GM18858 (cell line): ENCODE data around the gene PROKR2.

ENCODE experiments used
- ATAC-seq: cut with Tn5 transposase; IDR thresholded peaks from one replicate; pipeline ENCODE4 v1.9.1; 2021; ENCODE audit not compliant: unreplicated experiment

Gene PROKR2

DNA sequence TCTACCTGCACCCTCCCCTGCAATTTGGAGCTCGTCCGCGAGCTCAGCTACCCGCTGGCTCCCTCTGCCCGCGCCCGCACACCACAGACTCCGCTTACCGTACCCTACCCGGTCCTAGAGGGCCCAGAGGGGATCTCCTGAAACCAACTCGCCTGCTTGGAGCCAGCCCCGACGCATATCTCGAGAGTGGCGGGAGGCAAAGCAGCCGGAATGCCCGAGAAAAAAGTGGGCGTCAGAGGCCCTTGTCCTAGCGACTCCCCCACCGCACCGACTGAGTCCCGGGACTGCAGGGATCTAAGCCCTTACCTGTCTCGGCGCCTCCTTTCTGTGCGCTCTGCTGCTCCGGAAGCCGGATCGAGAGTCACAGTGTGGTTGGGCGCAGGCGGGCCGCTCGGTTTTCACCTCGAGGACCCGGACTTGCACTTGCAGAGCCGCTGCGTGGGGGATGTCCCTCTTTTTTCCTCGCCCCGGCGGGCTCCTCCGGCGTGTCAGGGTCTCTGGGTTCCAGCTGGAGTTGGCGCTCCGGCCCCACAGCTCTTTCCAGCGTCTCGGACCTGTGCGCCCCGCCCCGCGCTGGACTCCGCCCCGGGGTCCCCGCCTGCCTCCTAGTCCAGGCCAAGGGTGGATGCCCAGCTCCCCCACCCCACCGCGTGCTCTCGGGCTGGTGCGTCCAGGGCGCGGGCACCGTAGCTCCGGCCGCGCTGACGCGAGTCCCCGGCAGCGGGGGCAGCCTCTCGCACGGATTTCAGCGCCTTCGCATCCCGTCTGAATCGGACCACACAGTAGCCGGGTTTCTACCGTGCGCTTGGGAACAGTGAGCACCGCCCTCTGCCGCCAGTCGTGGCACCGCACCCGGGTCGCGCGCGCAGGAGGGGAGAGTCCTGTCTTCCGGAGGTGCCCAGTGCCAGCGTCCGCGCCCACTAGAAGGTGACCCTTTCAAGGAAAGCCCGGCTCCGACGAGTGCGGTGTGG, at the start of gene PROKR2:
Gene PROKR2, minus strand, starts transcription at position 767 of the 971 bp plus-strand sequence. CDS start 2,585 bp downstream, outside the sequence.
- ATAC-seq = no peak

DNA sequence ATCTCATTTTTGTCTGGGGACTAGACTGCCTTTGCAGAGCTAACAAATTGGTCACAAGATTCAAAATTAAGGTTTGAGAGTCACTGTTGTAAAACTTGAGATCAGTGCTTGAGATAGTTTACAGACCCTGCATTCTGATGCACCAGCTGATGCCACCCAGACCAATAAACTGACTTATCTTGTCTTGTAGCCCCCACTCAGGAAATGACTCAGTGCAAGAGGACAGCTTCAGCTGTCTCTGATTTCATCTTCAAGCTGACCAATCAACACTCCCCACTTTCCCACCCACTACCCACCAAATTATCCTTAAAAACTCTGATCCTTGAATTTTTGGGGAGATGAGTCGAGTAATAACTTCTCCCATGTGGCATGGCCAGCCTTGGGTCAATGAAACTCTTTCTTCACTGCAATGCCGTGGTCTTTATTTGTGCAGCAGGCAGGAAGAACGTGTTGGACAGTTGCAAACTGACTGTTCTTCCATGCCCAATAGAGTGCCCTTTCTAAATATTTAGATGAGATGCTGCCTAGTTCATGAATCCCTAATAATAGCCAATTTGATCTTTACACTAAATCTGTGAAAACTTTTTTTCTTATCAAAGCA, 48.3 kb upstream of the PROKR2 start:
- no peak for ATAC-seq

DNA sequence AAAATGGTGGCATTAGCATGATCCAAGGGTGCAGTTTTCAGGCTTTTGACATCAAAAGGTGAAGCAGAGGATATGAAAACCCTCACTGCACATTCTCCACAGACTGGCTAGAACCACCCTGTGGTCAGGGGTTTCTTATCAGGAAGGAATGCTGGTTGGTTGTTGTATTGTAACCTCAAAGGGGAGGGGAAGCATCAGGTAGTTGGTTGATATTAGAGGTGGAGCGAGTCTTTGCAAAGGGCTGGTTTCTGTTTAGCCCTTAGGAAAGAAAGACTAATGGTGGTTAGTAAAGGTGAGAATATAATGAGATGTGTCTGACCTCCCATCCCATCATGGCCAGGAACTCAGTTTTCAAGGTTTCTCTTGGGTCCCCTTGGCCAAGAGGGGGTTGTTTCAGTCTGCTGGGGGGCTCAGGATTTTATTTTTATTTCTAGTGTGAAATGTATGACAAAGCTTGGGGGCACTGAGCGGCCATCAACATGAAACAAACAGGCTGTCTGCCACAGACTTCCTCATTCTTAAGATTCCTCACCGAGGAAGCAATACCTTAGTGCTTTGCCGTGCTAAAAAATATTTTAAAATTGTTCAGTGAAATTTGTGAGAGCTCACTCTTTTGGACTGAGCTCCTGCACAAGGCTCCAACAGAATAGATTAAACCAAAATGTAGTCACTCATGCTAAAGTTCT, 47.5 kb upstream of the PROKR2 start:
- no peak for ATAC-seq

DNA sequence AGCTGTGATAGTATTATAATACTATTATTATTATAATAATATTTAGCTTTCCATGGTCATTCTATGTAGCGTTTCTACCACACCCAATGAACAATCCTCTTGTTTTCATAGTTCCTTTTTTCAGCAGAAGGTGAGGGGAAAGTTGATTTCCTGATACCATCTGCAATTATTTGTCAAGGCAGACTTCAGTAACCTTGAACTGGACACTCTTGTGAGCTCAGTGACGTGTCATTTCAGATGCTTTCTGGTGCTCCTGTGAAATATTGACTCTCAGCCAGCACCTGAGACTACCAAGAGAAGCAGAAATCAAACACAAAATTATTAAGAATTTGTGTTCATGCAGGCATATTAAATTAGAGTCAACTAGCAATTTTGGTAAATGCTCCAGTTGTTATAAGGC, 46.0 kb upstream of the PROKR2 start:
- ATAC-seq = no peak

DNA sequence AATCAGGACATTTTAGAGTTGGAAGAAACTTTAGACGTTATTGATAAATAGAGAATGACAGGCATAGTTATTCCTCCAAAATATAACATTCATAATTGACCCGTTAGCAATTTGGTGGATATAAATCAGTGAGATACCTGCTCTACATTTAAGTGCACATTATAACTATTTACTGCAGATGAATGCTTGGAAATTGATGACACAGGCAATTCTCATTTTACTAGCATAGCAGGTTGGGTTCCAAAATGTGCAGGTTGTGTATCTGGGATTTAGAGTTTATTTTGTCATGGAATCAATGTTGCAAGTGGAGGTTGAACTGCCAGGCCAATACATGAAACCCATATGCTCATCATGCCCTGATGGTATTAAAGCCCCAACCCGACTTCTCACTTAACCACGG, 44.4 kb upstream of the PROKR2 start:
- no peak for ATAC-seq

DNA sequence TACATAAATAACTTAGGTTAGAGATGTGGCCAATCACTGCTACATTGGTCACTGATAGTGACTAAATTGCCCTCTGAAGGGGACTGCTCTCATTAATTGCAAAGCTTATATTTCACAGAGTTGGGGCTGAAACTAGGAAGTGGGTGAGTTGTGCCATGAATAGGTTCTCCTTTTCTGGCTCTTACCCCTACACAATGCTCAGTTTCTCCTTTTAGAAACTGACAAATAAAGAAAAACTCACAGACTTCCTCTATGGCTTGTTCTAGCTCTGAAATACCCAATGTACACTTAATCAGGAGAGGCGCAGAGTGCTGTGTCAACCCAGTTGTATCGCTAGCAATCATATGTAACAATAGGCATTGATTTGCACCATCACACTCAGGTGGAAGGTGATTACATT, 41.2 kb upstream of the PROKR2 start:
- no peak for ATAC-seq

DNA sequence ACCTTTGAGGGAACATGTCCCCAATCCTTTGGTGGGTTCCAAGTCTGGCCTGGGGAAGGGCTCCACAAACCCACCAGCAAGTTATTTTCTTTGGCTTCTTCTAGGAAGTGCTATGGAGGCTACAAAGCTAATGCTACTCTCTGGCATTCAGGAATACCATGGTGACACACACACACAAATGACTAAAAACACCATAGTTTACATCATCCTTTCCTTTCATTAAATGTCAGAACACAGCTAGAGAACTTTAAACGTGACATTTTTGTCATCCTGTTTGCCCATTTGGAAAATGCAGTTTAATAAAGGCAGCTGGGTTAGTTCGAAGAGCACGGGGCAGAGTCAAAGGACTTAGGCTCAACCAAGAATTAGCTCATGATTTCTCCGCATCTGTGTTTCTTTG, 40.2 kb upstream of the PROKR2 start:
- no peak for ATAC-seq

DNA sequence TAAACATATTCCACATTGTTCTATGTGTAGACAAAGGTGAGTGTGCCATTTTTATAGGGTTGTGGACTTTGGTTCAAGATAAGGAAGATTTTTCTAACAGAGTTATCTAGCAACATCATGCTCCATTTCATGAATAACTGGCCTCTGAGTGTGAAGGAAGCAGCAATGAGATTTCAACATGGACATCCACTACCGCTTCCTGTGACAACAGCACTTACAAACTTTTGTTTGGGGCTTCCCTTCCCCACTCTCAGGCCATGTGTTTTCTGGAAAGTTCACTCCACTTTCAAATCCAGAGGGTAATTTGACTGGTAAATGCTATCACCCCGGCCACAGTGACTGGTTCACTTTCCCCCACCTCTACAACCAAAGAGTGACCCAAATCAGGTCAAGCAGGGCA, 38.1 kb upstream of the PROKR2 start:
- no peak for ATAC-seq

DNA sequence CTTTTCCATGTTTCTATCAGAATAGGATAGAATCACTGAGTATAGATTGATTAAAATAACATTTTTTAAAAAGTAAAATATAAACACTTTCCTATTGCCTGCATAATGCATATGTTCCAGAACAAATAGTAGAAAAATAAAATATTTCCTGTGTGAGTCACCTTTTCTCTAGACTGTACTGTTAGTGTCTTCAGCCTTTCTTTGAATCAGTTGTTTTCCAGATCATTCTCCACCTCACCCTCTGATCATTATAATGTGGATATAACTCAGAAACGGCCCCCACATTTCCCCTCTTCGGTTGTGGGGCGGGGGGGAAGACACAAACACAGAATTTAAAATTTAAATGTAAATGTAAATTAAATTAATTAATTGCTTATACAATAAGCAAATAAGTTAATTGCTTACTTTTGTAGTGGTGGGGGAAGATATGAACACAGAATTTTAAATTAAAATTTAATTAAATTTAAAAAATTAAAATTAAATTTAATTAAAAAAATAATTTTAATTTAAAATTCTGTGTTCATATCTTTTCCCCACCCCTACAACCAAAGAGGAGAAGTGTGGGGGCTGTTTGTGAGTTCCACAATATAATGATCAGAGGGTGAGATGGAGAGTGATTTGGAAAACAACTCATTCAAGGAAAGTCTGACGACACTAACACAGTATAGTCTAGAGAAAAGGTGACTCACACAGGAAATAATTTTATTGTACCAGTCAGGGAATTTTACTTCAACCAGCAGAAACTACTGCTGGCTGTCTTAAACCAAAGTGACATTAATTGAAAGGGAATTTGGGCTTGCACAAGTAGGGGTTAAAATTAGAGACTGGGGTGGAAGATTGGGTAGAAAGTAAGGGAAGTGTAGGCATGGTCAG, 37.1 kb upstream of the PROKR2 start:
- no peak for ATAC-seq

DNA sequence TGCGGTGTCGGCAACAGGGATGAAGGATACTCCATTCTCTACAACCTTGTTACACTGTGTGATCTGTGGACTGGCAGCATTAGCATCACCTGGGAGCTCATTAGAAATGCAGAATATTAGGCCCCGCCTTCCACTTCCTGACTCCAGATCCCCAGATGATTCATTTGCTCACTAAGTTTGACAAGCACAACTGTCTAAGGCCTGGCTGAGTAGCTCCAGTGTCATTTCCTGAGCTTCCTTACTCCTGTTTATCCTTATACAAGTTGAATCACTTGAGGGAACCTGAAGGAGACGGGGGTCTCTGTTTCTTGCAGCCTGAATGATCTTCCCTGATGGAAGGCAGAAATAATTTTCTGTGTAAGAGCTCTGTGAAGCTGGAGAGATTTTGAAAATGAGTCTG, 32.7 kb upstream of the PROKR2 start:
- ATAC-seq = no peak

DNA sequence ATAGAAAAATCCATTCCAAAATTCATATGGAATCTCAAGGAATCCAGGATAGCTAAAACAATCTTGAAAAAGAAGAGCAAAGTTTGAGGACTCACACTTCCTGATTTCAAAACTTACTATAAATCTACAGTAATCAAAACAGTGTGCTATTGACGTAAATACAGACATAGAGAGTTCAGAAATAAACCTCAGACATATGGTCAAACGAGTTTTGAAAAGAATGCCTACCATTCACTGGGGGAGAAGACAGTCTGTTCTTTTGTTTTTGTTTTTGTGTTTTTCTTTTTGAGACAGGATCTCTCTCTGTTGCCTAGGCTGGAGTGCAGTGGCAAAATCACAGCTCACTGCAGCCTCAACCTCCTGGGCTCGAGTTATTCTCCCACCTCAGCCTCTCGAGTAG, 25.3 kb upstream of the PROKR2 start:
- no peak for ATAC-seq

DNA sequence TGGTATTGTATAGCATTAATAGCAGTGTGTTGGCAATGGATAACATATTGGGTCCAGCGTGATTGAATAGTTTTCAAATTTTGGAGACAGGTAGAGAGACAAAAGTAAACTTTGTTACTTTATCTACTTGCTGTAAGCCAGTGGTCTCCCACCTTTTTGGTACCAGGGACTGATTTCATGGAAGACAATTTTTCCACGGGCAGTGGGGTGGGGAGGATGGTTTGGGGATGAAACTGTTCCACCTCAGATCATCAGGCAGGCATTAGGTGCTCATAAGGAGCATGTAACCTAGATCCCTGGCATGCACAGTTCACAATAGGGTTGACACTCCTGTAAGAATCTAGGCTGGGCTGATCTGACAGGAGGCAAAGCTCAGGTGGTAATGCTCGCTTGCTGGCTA, 14.6 kb upstream of the PROKR2 start:
- no peak for ATAC-seq

DNA sequence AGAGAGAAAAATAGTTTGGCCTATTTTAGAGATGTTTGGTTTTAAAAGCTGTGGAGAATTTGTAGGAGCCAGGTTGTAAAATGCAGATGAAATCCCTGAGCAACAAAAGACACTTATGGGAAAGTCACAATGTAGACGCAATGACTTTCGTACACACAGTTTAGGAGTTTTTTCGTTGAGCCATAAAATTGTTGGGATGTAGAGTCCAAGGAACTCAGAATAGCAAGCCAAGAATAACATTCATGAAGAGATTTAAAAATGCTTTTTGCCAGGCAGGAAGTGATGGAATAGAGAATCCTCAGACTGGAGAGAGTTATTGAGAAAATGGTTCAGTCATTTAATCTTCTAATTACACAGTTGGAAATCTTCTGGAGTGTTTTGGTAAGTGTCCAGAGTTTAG, 11.5 kb upstream of the PROKR2 start:
- no peak for ATAC-seq

DNA sequence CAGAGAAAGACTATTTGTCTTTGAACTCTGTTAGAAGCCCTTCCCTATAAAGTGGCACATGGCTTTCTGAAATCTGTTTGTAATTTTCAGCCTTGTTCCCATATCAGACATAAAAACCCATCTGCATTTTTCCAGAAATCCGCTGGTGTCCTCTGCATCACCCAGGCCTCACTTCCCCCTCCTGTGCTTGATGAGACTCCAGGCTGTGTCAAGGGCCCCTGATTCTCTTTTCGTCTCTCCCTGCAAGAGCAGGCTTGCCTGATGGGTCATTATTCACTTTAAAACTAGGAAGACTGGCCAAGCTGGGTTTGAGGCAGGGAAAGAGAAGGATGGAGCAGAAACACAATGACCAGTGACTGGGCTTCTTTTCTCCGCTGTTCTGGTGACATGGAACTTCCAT, 10.6 kb upstream of the PROKR2 start:
- no peak for ATAC-seq

DNA sequence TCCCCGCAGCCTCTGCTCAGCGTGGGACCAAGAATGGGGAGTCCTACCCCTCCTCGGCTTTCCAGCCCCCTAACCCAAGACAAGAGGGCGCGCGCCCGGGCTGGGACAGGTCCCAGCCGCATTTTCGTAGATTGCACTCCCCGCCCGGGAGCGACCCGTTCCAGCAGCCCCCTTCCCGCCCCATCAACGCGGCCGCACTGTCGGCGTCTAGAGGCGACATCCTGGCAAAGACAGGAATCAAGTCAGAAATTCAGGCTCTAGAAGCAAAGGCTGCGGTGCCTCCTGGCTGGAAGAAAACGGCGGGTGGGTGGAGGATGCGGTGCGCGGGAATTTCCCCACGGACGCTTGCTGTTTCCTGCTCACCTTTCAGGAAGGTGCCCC, 957 bp downstream of the PROKR2 start:
- no peak for ATAC-seq

DNA sequence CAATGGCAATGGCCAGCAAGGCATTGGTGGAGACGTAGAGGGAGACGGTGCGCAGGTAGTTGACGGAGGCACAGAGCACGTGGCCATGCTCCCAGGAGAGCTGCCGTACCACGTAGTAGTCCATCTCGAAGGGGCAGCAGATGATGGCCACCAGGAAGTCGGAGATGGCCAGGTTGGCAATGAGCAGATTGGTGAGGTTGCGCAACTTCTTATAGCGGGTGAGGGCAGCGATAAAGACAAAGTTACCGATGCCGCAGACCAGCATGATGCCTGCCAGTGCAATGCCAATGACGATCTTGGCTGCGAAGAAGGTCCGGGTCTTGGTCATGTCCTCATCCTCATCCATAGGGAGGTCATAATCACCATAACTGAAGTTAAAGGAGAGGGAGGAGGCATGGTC, 2.8 kb downstream of the PROKR2 start:
- no peak for ATAC-seq

DNA sequence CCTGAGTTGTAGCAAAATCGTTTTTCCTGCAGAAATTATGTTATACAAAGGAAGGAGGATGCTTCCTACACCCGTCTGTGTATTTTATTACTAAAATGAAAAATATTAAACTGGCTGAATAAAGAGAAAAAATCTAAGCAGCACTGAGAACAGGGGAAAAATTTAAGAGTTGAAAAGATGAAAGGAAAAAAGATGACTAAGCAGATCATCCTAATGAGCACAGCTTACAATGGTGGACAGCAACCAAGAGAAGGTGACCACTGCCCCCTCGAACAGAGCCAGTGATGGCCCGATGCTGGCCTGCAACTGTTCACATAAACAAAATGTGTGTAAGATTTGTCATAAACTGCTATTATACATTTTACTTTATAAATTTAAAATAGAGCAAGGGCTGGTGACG, 4.2 kb downstream of the PROKR2 start:
- no peak for ATAC-seq

DNA sequence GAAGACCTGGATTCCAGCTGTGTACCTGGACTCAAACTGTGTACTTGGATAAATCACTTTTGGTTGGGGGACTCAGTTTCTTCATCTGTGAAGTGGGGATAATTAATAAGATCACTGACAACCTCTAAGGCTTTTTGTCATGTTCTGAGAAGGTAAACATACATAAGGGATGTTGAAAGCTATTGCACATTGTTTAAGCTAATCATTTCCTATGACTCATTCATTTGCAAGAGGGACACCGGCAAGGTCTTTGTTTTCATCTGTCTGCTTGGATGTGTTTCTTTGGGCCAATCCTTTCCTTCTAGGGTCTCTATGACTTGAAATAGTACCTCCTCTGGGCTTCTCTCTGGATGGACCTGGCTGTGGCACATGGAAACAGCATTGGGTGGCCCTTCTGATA, 6.8 kb downstream of the PROKR2 start:
- ATAC-seq = no peak

DNA sequence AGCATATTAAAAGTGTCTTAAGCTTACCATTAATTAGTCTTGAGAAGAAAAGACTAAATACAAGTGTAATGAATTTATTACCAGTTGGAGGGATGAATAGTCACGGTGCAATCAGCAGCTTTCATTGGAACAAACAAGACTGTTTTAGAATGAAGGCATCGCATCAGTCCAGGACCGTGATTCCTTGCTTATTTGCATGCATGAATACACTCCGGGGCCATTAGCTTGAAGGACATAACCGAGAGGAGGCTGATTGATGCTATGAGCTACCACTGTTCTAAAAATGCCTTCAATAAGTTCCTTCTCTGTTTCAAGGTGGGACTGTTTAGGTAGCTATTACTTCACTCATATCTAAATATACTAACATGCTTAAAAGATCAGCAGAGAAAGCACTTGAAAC, 17.9 kb downstream of the PROKR2 start:
- ATAC-seq = no peak

DNA sequence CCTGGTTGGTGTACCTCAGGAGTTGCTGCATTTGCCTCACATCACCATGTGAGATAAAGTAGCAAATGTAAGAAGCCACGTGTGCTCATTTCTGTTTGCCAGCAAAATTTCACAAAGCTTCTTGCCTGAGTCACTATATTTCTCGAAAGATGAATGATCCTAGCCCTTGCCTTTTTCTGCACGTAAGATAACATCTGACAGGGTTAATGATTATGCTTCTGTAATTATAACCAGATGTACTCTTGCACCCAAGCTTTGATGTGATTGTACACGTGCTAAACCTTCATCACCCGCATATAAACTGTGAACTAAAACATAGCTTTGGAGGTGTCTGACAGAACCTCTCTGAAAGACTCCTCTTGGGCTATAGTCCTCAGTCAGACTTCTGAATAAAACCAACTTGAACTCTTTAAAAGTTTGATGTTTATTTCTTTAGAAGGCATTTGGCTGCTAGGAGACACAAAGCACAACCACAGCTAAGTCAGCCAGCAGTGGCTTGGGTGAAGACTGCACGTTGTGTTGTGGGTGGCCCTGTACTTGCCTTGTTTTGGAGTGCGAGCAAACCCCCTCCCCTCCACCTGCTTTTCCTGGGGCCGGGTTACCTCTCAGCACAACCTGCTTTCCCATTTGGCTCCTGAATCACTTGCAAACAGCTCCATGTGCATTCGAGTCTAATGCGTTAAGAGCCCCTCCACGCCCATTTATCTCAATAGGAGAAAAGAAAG, 19.3 kb downstream of the PROKR2 start:
- no peak for ATAC-seq
